Measurements from ENCODE around the gene SMIM24. TPM values are rescaled to one million over a fixed set of nuclear protein-coding genes. Genes with fewer than 3 reads are reported as not detected.

SMIM24 gene
- total and polyA plus RNA-seq, 2 donors (not counting 1 experiment from before 2014, with no cell fraction given) = not detected

DNA sequence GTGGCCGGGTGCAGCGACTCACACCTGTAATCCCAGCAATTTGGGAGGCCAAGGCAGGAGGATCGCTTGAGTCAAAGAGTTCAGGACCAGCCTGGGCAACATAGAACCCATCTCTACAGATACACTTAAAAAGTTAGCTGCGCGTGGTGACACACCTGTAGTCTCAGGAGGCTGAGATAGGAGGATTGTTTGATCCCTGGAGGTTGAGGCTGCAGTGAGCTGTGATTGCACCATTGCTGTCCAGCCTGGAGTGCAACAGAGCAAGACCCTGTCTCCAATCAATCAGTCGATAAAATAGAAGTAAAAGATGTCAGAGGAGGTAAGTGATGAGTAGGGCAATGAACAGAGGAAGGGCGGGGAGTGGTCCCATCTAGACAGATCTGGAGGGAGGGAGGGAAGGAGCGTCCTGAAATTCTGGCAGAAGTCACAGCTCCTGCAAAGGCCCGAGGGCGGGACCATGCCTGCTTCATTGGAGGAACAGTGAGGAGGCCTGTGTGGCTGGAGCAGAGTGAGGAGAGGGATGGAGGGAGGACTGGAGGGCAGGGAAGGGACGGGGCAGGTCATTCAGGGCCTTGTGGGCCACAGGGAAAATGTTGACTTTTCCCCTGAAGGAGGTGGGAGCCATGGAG is 9.7 kb downstream of the SMIM24 start:
- H3K4me1 Mint-ChIP-seq = no peaks in the 10 kb centered on the region
- Histone ChIP-seq H3K27me3 (replicated peaks in 1 of 4; ENCODE audit: control extremely low read depth in 1 of 4, control insufficient read depth in 3 of 4, insufficient read depth in 4 of 4, low read length in 3 of 4) (peaks cover 0 to 3% (median 0%) of the 10 kb centered on the region in 4 experiments), H3K27ac (ENCODE audit: low read length in 2 of 2) (no peak overlapping the region), H3K36me3 (replicated peaks in 1 of 2; ENCODE audit: control extremely low read depth in 1 of 2, control insufficient read depth in 1 of 2, extremely low read depth in 1 of 2, insufficient read depth in 2 of 2, low read length in 1 of 2) (no peaks in the 10 kb centered on the region), H2AFZ (ENCODE audit: insufficient read depth, low read depth, low read length, poor library complexity, severe bottlenecking) (no peak overlapping the region), H3K9ac (ENCODE audit: low read length) (no peak overlapping the region), H3K79me2 (ENCODE audit: control insufficient read depth, insufficient read depth, low read length) (no peaks in the 10 kb centered on the region), H3K4me3 (ENCODE audit: control extremely low read depth in 1 of 5, extremely low read depth in 1 of 5, insufficient read depth in 1 of 5, low read depth in 2 of 5, low read length in 4 of 5) (no peak overlapping the region), H4K20me1 (ENCODE audit: control insufficient read depth, insufficient read depth, low read length, poor library complexity, severe bottlenecking) (no peaks in the 10 kb centered on the region), H3K4me2 (replicated peaks; ENCODE audit: low read depth, low read length, poor library complexity, severe bottlenecking) (no peak overlapping the region), H3K4me1 (ENCODE audit: control insufficient read depth in 2 of 2, insufficient read depth in 2 of 2, low read length in 2 of 2) (no peaks in the 10 kb centered on the region), H3K9me3 (ENCODE audit: control extremely low read depth in 1 of 3, control insufficient read depth in 2 of 3, insufficient read depth in 1 of 3, low read length in 2 of 3) (peaks cover 0 to 11% (median 3%) of the 10 kb centered on the region in 3 donors)
- POLR2A ChIA-PET = interaction anchor here (0.7 kb wide), 1 partner anchor 166 kb away, joined by 6 read pairs; no protein-coding TSS in a partner anchor
- no peak for TF ChIP-seq EZH2 (IDR thresholded peaks at IDR 0.05; ENCODE audit: borderline replicate concordance, insufficient read depth, low read depth, low read length, poor library complexity, severe bottlenecking)
- TF ChIP-seq, protein P1, sequence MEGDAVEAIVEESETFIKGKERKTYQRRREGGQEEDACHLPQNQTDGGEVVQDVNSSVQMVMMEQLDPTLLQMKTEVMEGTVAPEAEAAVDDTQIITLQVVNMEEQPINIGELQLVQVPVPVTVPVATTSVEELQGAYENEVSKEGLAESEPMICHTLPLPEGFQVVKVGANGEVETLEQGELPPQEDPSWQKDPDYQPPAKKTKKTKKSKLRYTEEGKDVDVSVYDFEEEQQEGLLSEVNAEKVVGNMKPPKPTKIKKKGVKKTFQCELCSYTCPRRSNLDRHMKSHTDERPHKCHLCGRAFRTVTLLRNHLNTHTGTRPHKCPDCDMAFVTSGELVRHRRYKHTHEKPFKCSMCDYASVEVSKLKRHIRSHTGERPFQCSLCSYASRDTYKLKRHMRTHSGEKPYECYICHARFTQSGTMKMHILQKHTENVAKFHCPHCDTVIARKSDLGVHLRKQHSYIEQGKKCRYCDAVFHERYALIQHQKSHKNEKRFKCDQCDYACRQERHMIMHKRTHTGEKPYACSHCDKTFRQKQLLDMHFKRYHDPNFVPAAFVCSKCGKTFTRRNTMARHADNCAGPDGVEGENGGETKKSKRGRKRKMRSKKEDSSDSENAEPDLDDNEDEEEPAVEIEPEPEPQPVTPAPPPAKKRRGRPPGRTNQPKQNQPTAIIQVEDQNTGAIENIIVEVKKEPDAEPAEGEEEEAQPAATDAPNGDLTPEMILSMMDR (IDR thresholded peaks at IDR 0.05) = no peak
- H3K9me3 Mint-ChIP-seq (ENCODE audit: insufficient read depth) = peaks cover 3% of the 10 kb centered on the region
- H3K4me3 Mint-ChIP-seq = no peak overlapping the region
- WGBS (ENCODE audit: insufficient coverage) = 71% methylated on average over 7 of the region's 11 CpGs
- intact Hi-C loops (cut with micrococcal nuclease) = no loop called here
- CTCF ChIA-PET = interaction anchor here (0.6 to 3.7 kb wide), 4 partner anchors 15 to 184 kb away, joined by 3 to 16 read pairs (median 6); no protein-coding TSS in a partner anchor
- H3K27ac Mint-ChIP-seq = no peak overlapping the region
- H3K27me3 Mint-ChIP-seq = peaks cover 4% of the 10 kb centered on the region
- ATAC-seq (ENCODE audit: low read depth) (no peak), DNase-seq (no peak)

All from B cell (primary cell).